Natural killer cell (primary cell): Measurements from ENCODE around the gene SHISA6. TPM values are rescaled to one million over a fixed set of nuclear protein-coding genes. Genes with fewer than 3 reads are reported as not detected.

Experiments
- ATAC-seq, 3 donors: fragments of 150-1000 bp in 2 of 3; fragments of 200-7000 bp in 1 of 3; cut with Tn5 transposase; 1 replicate in 1 of 3; 2 replicates in 2 of 3; pipeline ENCODE4 v1.10.0; 2021; ENCODE audit warnings: mild to moderate bottlenecking in 2 of 3, moderate library complexity in 2 of 3
- DNase-seq, 2 donors: peaks; one replicate each; pipeline versions ENCODE4 v3.0.0 to v3.0.0-alpha.2; 2013 to 2021; ENCODE audit warnings: mixed read lengths in 1 of 2
- H3K27ac ChIP-seq: one replicate; pipeline ENCODE4 v1.5.1; 2013; ENCODE audit warnings: mild to moderate bottlenecking, low read length
- H3K27me3 ChIP-seq: one replicate; pipeline ENCODE4 v1.6.1; 2013; ENCODE audit warnings: low read length; ENCODE audit not compliant: control insufficient read depth, insufficient read depth
- H3K36me3 ChIP-seq: one replicate; pipeline ENCODE4 v1.6.1; 2013; ENCODE audit warnings: low read length; ENCODE audit not compliant: control insufficient read depth, insufficient read depth
- H3K4me1 ChIP-seq: one replicate; pipeline ENCODE4 v1.6.1; 2013; ENCODE audit warnings: low read length; ENCODE audit not compliant: control insufficient read depth, insufficient read depth
- H3K4me3 ChIP-seq: one replicate; pipeline ENCODE4 v1.5.1; 2013; ENCODE audit warnings: low read length
- H3K9me3 ChIP-seq: one replicate; pipeline ENCODE4 v1.6.1; 2013; ENCODE audit warnings: low read length; ENCODE audit not compliant: control insufficient read depth, insufficient read depth
- H3K27ac Mint-ChIP-seq, 2 donors: one replicate each; pipeline ENCODE4 v1.8.0; 2022; ENCODE audit warnings: mild to moderate bottlenecking in 2 of 2, mixed read lengths in 2 of 2, moderate library complexity in 1 of 2
- H3K27me3 Mint-ChIP-seq, 2 donors: one replicate each; pipeline ENCODE4 v1.8.0; 2022; ENCODE audit warnings: low read depth in 2 of 2, mixed read lengths in 2 of 2
- H3K36me3 Mint-ChIP-seq: one replicate; pipeline ENCODE4 v1.8.0; 2022; ENCODE audit warnings: mixed read lengths
- H3K4me1 Mint-ChIP-seq, 2 donors: one replicate each; pipeline ENCODE4 v1.8.0; 2022; ENCODE audit warnings: mixed read lengths in 2 of 2
- H3K4me3 Mint-ChIP-seq: one replicate; pipeline ENCODE4 v1.8.0; 2022; ENCODE audit warnings: mild to moderate bottlenecking, moderate library complexity, mixed read lengths
- H3K9me3 Mint-ChIP-seq, 2 donors: one replicate each; pipeline ENCODE4 v1.8.0; 2022; ENCODE audit warnings: mixed read lengths in 2 of 2
- CTCF ChIP-seq: fragments of 200-600 bp; IDR thresholded peaks from one replicate; pipeline ENCODE4 v1.8.0; 2022; ENCODE audit warnings: antibody characterized with exemption
- WGBS: methylation state at CpG from one replicate; pipeline ENCODE4 v1.1.7; 2013; ENCODE audit warnings: missing lambda C conversion rate; ENCODE audit not compliant: insufficient coverage; 5-methylcytosine and 5-hydroxymethylcytosine counted together
- intact Hi-C: fragments of 100-400 bp; cut with micrococcal nuclease; formaldehyde crosslinking; loops from one replicate; pipeline ENCODE4 v1.14.2; 2022
- total RNA-seq, 4 donors: library from RNA; stranded (reverse); fragments of 120-200 nt in 1 of 4; gene quantifications; one replicate each; pipeline versions ENCODE4 v1.2.3 to v1.2.4, GENCODE V29; 2013 to 2022

The SHISA6 gene
- total RNA-seq, 3 donors from 2014 or later (not counting 1 experiment from before 2014, with no cell fraction given) = not detected

DNA sequence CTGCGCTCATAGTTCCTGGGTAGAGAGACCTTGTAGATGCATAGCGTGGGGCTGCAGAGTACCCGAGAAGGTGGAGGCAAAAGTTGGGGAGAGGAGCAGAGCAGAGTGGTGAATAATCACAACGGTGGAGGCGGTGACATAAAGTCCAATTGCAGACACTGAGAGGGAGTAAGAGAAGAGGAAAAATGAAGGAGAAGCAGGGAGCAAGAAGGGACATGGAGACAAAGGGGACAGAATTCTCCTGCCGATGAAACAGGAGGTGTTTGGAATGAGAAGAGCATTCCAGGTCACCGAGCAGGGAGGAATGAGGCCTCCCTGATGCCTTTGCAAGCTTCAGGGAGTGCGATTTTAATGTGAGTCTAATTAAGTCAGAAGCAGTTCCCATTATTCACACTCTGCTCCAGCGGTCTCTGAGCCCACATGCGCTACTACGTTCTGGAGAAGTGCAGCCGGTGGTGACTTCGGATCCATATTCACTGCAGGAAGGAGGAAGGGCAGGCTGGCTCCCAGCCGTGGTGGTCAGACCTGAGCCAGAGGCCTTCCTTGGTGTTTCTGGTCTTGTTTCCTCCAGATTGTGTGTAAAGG is 249.2 kb downstream of the SHISA6 start:
- H3K4me3 Mint-ChIP-seq = no peak overlapping the region
- DNase-seq (no peak), ATAC-seq (no peak)
- Histone ChIP-seq H3K4me3 (no peak overlapping the region), H3K27me3 (no peaks in the 10 kb centered on the region), H3K9me3 (peaks cover 5% of the 10 kb centered on the region), H3K4me1 (no peaks in the 10 kb centered on the region), H3K27ac (no peak overlapping the region), H3K36me3 (no peaks in the 10 kb centered on the region)
- no peaks in the 10 kb centered on the region for H3K36me3 Mint-ChIP-seq
- H3K4me1 Mint-ChIP-seq = no peaks in the 10 kb centered on the region
- no peak overlapping the region for H3K27ac Mint-ChIP-seq
- TF ChIP-seq CTCF = no peak
- H3K27me3 Mint-ChIP-seq = no peaks in the 10 kb centered on the region
- intact Hi-C loops = no loop called here
- 86% methylated on average over 14 of the region's 14 CpGs for WGBS
- peaks cover 6 to 9% of the 10 kb centered on the region in 2 donors for H3K9me3 Mint-ChIP-seq

DNA sequence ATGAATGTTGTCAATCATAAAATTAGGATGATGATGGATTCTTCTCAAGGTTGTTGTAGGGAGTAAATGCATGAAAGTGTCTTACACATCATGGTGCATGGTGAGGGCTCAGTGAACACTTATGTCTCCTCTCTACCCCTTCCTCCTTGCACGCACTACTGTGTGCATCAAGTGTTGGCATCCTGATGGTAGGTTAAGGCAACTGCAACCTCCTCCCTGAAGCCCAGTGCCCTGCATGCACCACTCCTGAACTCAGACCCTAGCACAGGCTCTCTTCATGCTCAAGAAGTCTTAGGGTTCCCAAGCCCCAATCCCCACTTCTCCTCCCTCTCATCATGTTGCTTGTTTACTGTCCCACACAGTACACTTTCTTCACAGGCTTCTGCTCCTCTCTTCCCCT is 251.5 kb downstream of the SHISA6 start:
- DNase-seq = no peak
- H3K27me3 Mint-ChIP-seq = no peaks in the 10 kb centered on the region
- no peaks in the 10 kb centered on the region for H3K4me1 Mint-ChIP-seq
- Histone ChIP-seq H3K4me1 (no peaks in the 10 kb centered on the region), H3K9me3 (no peaks in the 10 kb centered on the region), H3K36me3 (no peaks in the 10 kb centered on the region), H3K27ac (no peak overlapping the region), H3K4me3 (no peak overlapping the region), H3K27me3 (no peaks in the 10 kb centered on the region)
- no peak overlapping the region for H3K27ac Mint-ChIP-seq
- intact Hi-C loops = no loop called here
- ATAC-seq = no peak
- peaks cover 6 to 9% of the 10 kb centered on the region in 2 donors for H3K9me3 Mint-ChIP-seq
- no peaks in the 10 kb centered on the region for H3K36me3 Mint-ChIP-seq
- TF ChIP-seq CTCF = no peak
- H3K4me3 Mint-ChIP-seq = no peak overlapping the region
- 92% methylated on average over 1 of the region's 1 CpG for WGBS

DNA sequence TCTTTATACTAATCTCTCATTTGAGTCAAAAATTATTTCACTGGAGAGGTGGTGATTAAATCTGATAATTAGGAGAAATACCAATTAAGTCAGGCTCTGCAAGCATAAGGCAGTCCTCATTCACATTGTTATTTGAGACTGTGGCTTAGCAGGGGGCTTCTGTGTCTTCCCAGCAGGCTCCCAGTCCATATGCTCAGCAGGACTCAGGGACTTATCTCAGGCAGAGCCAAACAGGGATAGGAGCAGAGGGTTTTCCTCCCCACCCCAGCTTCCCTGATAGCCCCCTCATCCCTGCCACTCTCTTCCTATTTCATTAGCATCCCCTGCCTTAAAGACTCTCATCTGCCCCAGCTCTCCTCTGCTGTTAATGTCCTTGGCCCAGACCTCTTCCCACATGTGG is 252.9 kb downstream of the SHISA6 start:
- no peaks in the 10 kb centered on the region for H3K36me3 ChIP-seq
- Mint-ChIP-seq H3K27ac (no peak overlapping the region), H3K36me3 (no peaks in the 10 kb centered on the region), H3K9me3 (peaks cover 13 to 14% of the 10 kb centered on the region in 2 donors), H3K4me3 (no peak overlapping the region), H3K27me3 (no peaks in the 10 kb centered on the region), H3K4me1 (no peaks in the 10 kb centered on the region)
- H3K4me1 ChIP-seq = no peaks in the 10 kb centered on the region
- no peak for TF ChIP-seq CTCF
- H3K9me3 ChIP-seq = no peaks in the 10 kb centered on the region
- intact Hi-C loops = no loop called here
- no peak for DNase-seq
- H3K27me3 ChIP-seq = no peaks in the 10 kb centered on the region
- no peak overlapping the region for H3K27ac ChIP-seq
- no peak for ATAC-seq
- no peak overlapping the region for H3K4me3 ChIP-seq

- WGBS = 75% methylated on average over 3 of the region's 3 CpGs
- DNase-seq = no peak
- Histone ChIP-seq H3K4me1 (no peaks in the 10 kb centered on the region), H3K27ac (no peak overlapping the region), H3K4me3 (no peak overlapping the region), H3K27me3 (no peaks in the 10 kb centered on the region), H3K9me3 (no peaks in the 10 kb centered on the region), H3K36me3 (no peaks in the 10 kb centered on the region)
- intact Hi-C loops = no loop called here
- no peak for TF ChIP-seq CTCF
- Mint-ChIP-seq H3K4me3 (no peak overlapping the region), H3K36me3 (no peaks in the 10 kb centered on the region), H3K9me3 (peaks cover 8 to 9% of the 10 kb centered on the region in 2 donors), H3K4me1 (no peaks in the 10 kb centered on the region), H3K27me3 (no peaks in the 10 kb centered on the region), H3K27ac (no peak overlapping the region)
- ATAC-seq = no peak
Measured at GRCh38 chr17:11495613-11496012, 254.6 kb downstream of the SHISA6 start.
